GM12878 (cell line): ENCODE results near the gene HMGCS1.

Experiments
- ASH2L ChIP-seq: fragments of 300-600, 200-600 bp; sonication (generic); IDR thresholded peaks from 2 replicates; pipeline ENCODE4 v1.6.1; 2017; ENCODE audit warnings: low read depth, mild to moderate bottlenecking, borderline replicate concordance
- CEBPB ChIP-seq, 2 experiments: fragments of 150-350 bp in 1 of 2; IDR thresholded peaks; 2 replicates each; pipeline ENCODE4 v1.6.1; 2012 to 2014; ENCODE audit warnings: low read depth in 2 of 2, low read length in 2 of 2, borderline replicate concordance in 1 of 2, inconsistent platforms in 1 of 2
- ESRRA ChIP-seq: IDR thresholded peaks from 2 replicates; pipeline ENCODE4 v1.6.1; 2012; ENCODE audit warnings: mild to moderate bottlenecking, low read length, improper control_type of control experiment
- EZH2 ChIP-seq: IDR thresholded peaks from 2 replicates; pipeline ENCODE4 v1.6.1; 2012; ENCODE audit warnings: low read depth, mild to moderate bottlenecking, control low read depth, inconsistent platforms, low read length, borderline replicate concordance; ENCODE audit not compliant: control insufficient read depth
- JUNB ChIP-seq: IDR thresholded peaks from 2 replicates; pipeline ENCODE4 v1.6.1; 2016; ENCODE audit warnings: antibody characterized with exemption, mild to moderate bottlenecking
- POLR2A ChIP-seq: IDR thresholded peaks from 2 replicates; pipeline ENCODE4 v1.6.1; 2011; ENCODE audit warnings: low read depth, mild to moderate bottlenecking, low read length
- ZZZ3 ChIP-seq: IDR thresholded peaks from 2 replicates; pipeline ENCODE4 v1.6.1; 2011; ENCODE audit warnings: low read depth; ENCODE audit not compliant: control insufficient read depth, insufficient read length
- TF ChIP-seq, protein P1 (sequence below): IDR thresholded peaks from 2 replicates; pipeline ENCODE4 v1.6.1; 2011; ENCODE audit warnings: low read depth, low read length, improper control_type of control experiment, borderline replicate concordance

DNA sequence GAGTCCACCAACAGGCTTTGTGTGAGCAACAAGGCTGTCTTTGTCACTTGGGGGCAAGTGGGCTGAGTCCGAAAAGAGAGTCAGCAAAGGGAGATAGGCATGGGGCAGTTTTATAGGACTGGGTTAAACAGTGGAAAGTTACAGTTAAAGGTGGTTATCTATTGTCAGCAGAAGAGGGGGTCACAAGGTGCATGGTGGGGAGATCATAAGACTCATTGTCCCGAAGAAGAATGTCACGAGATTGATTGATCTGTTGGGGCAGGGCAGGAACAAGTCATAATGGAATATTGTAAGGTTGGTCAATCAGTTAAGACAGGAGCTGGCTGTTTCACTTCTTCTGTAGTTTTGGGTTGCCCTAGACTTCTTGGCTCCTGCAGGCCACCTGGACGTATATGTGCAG, 7.6 kb upstream of the HMGCS1 start:
- TF ChIP-seq POLR2A (no peak), ZZZ3 (no peak), ESRRA (no peak), JUNB (no peak), ASH2L (no peak), CEBPB (IDR thresholded peaks at IDR 0.05; ENCODE audit: borderline replicate concordance in 1 of 2, low read depth in 2 of 2, low read length in 2 of 2) (no peak), EZH2 (no peak)
- TF ChIP-seq, protein P1, sequence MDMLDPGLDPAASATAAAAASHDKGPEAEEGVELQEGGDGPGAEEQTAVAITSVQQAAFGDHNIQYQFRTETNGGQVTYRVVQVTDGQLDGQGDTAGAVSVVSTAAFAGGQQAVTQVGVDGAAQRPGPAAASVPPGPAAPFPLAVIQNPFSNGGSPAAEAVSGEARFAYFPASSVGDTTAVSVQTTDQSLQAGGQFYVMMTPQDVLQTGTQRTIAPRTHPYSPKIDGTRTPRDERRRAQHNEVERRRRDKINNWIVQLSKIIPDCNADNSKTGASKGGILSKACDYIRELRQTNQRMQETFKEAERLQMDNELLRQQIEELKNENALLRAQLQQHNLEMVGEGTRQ: no peak
